NAMALWA (cell line): ENCODE measurements around the gene DAB2IP.
A peak's percentile ranks its signal among the peaks of the same experiment; 100 is the strongest.
"Not testable (repeated sequence)": the region's sequence is repeated elsewhere in the genome, so short reads cannot be mapped to it uniquely, and the experiment has no call there.

Source experiments
- DNase-seq: peaks from one replicate; pipeline ENCODE4 v3.0.0-alpha.2; 2015; ENCODE audit warnings: low spot score

Gene DAB2IP

DNA sequence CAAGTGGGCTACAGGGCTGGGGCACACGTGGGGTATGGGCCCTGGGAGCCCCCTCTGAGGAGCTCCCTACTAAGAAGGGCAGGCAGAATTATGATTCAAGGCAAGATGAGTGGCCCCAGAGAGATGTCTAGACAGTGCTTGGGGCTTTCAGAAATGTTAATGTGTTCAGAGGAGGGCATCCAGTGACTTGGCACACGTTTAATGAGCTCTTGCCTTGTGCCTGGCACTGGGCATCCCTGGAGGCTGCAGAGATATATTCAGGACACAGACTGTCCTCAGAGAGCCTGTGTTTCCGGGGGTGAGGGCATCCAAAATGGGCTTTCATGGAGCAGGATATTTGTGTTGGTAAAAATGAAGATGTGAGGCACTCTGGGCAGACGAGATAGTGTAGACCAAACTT, 25.4 kb upstream of the DAB2IP start:
- DNase-seq: no peak

DNA sequence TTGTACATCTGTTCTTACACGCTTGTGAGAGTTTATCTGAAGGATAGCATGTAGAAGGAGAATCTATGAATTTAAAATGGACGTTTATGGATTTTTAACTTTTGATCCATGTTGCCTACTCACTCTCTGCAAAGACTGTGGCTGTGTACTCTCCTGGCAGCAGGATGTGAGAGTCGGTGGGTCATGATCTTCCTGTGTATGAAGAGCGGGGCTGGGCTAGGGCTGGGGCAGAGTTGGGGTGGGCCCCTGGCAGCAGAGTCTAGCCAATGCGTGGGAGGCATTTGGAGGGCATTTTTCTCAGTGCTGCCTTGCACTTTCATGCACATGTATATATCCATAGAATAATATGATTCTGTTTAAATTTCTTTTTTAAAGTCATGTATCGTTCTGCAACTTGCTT, 24.0 kb upstream of the DAB2IP start:
- no peak for DNase-seq

- DNase-seq: no peak
These were observed 23.0 kb upstream of the DAB2IP start for GRCh38 chr9:121628401-121628800.

DNA sequence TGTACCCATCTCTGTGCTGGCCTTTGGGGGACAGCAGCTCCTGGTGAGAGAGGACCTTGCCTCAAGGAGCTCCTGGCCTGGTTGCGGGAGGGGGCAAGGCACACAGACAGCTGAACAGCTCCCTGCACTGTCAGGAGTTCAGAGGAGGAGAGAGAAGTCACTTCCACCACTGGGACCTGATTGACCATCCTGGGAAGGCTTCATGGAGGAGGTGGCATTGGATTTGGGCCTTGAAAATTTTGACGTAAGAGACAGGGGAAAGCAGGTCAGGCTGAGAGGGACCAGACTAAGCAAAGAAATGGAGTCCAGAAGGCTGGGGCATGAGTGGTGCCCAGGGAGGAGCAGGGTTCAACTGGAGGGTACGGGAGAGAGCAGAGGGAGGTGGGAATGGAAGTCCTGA, 20.3 kb upstream of the DAB2IP start:
- DNase-seq: no peak

- DNase-seq: no peak
These were observed 19.4 kb upstream of the DAB2IP start for GRCh38 chr9:121631978-121632418.

DNA sequence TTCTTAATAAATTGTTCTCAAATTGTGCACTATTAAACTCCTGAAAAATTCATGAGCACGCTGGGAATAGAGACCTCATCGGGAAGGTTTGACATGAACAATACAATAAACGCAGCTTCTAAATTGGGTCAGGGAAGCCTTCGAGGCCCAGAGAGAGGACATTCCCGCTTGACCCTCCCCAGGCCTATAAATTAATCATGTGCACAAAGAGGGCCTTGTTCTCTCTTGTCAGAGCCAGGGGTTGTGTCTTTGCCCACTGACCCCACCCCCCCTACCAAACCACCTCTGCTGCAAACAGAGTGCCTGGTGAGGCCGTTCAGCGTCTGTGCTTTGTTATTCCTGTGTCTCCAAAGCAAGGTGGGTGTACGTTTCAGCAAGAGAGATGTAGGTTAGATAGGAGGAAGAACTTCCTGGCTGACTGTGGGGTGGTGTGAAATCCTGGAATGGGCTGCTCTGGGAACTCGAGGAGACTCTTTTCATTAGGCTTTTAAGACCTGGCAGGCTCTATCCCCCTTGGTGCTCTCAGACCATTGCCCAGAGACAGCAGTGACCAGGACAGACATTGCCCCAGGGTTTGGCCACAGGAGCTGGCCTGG, 18.2 kb upstream of the DAB2IP start:
- no peak for DNase-seq

DNA sequence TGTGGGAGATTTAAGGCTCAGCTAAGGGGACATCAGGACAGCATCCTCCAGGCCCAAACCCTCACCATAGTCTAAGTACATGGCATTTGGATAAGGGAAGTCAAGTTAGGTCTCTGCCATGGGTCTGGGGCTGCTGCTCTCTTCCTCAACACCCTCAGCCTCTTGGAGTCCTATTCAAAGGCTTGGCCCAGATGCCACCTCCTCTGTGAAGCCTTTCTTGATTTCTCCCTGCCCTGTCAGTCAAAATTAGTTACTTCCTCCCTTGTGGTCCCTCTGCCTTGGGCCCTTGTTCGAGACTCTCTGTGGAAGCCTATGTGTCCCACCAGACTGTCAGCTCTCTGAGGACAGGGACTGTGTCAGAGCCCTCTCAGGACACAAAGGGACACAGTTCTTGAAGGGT, 17.7 kb upstream of the DAB2IP start:
- DNase-seq: no peak

DNA sequence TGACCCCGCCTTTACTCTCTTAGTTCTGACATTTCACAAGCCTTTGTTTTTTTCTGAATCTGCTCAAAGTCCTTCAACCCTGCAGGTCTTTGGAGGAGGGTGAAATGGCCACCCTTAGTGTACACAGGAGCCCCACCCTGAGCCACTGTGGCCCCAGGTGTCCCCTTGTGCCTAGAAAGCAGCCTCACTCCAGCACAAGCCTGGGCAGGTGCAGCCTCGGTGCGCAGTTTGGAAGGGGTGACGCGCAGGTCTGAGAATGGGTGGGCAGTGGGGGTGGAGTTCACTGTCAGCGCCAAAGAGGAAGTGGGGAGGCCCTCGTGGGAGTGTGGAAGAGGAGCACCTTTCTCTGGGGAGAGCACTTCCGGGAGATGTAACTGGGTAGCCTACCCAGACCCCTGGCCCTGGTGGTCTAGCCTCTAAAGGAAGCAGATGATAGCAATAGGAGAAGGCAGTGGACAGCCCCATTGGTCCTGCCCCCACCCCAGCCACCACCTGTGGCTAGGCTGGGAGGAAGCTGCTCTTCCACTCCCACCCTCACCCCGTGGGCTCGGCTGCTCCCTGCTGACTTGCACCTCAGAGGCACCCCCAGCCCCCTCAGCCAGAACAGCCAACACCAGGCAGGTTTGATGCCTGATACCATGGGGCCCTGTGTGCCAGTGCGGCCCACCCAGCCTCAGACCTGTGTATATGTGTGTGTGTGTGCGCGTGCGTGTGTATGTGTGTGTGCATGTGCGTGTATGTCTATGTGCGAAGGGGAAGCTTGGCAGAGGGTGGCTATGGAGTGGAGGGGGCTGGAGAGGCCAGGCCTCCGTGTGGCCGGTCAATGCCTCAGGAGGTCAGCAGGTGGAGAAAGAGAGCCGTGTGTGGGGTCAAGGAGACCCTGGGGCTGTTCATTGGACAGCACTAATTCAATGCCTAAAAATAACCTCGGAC, 16.8 kb upstream of the DAB2IP start:
- DNase-seq: no peak

DNA sequence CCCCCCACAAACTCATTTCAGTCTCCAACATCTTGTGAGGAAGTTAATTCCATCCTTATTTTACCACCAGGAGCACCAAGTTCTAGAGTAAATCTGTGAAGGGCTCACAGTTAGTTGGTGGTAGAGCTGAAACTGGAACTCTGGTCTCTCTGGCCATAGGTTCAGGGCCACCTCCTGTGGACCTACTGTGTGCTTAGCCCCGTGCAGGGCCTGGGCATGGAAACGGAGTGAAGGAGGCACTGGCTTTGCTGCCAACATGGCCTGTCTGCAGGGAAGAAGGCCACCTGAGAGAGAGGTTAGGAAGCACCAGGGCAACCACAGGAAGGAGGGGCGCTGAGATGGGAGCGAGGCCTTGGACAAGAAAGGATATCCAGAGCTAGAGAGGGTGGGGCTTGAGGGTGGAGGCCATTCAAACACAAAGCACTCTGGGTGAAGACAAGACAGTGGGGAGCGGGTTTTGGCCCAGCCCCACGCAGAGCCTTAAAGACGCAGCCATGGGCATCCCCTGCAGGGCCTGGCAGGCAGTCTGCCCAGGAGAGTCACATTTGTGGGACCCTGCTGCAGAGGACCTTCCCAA, 16.0 kb upstream of the DAB2IP start:
- no peak for DNase-seq

GRCh38 chr9:121636341-121636865, 15.0 kb upstream of the DAB2IP start:
- DNase-seq: no peak

DNA sequence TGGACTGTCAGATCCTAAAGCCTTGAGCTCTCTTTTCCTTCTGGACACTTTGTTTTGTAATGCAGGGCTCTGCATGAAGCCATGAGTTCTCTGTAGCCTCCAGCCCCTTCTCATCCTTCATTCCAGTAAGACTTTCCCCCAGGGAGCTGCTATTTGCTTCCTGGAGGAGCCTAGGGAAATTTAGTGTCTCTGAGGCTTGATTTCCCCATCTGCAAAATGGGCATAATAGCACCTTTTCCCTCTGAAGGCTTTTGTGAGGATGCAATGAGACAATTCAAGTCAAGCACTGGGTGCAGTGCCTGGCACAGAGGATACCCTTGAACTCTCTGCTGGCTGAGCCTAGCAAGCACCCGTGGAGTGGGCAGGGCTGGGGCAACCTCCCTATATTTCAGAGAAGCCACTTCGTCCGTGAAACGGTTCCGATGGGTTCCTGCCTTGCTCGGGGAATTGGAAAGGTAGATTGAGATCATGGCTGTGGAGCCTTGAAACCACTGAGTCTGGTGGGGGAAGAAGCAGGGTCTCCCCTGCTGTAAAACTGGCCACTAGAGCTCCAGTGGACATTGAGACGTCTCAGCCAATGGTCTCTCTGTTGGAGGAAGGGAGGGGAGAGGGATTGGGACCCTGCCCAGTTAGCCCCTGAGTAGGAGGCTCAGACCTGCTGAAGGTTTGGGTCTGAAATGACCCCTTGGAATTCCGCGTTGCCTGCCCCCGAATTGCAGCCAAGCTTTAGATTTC, 14.3 kb upstream of the DAB2IP start:
- no peak for DNase-seq

GRCh38 chr9:121637713-121638220, 13.7 kb upstream of the DAB2IP start:
- peak; percentile 29 for DNase-seq

DNA sequence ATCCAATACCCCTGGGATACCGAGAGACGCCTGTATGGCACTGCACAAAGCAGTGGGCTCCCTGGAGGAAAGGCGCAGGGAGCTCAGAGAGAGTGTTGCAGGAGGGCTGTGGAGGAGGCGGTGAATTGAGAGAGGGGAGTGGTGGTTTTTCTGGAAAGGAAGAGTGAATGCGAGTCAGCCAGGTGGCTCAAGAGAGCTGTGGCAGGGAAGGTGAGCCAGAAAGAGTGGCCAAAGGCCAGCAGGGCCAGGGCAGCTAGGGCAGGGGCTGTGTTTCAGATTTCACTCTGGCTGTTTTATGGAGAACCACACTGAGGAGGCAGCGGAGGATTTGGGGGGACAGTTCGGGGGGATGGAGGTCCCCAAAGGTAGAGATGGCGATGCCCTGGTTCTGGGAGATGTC, 13.0 kb upstream of the DAB2IP start:
- no peak for DNase-seq

DNA sequence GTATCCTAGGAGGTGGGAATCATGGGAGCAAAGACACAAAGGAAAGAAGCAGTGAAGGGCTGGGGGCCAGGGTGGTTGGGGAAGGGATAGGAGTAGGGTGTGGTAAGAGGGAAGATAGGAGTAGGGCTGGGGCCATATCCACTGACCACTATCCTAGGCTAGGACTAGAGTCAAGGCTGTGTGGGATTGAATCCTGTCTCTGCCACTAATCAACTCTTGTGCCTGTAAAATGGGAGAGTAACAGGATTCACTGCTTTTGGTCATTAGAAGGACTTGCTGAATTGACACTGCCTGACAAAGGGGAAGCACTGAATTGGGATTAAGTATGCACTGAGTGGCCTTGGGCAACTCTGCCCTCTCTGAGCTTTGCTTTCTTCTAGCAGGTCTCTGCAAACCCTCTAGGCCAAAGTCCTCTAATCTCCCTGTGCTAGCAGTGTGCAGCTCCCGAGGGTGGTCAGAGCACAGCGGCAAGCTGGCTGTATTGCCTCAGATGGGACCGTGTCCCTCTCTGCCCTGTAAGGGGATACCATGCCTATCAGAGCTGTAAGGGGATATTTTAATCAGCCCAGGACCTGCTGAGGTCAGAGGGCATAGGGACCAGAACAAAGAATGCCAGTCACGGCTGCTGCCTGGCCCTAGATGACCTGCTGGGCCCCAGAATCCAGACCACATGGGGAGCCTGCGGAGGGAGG, 12.4 kb upstream of the DAB2IP start:
- no peak for DNase-seq

GRCh38 chr9:121639619-121640018, 11.8 kb upstream of the DAB2IP start:
- DNase-seq: no peak

DNA sequence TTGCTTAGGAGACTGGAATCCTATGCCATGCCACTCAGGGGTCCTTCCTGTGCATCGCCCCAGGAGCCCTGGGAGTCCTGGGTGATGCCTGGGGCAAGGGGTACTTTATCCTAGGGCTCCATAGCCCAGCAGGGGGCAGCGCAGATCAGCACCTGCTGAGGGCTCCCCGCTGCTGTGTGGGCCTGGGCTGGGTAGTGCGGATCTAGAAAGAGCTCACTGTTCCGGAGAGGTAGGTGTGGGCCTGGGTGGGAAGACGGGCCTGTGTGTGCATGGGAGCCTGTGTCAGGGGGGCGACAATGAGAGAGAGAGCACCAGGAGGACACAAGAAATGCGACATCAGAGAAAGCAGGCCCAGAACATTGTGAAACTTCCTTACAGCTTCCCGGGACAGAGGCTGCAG, 11.4 kb upstream of the DAB2IP start:
- peak; percentile 62 for DNase-seq

DNA sequence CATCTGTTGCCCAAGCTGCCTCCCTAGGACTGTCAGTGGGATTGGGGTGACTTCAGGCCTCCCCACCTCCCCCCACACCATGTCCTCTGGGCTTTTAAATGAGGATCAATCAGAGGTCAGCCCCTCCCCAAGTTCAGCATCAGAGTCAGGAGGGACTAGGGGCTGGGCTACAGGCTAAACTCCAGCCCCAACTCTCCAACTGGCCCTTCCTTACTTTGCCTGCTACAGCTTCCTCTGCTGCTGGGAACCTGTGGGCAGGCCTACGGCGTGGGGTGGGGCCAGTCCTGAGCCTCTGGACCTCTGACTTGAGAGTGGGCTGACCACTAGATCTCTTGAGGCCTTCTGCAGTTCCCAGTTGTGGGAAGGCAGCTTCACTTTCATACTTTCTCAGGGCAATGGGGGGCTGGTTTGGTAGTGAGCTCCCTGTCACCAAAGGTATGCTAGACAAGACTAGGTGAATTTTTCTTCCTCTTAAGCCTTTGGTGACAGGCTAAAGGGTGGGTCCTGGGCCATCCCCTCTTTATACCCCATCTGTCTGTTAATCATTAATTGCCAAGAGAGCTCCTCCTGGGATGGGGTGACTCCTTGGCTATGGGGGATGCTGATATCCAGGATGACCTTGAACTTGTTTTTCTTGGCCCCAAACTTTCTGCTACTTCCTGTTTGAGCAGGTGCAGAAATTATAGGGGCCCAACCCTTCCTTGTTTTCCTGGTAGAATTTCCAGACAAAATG, 10.8 kb upstream of the DAB2IP start:
- DNase-seq: no peak

- DNase-seq: no peak
These were observed 10.2 kb upstream of the DAB2IP start for GRCh38 chr9:121641224-121641611.

DNA sequence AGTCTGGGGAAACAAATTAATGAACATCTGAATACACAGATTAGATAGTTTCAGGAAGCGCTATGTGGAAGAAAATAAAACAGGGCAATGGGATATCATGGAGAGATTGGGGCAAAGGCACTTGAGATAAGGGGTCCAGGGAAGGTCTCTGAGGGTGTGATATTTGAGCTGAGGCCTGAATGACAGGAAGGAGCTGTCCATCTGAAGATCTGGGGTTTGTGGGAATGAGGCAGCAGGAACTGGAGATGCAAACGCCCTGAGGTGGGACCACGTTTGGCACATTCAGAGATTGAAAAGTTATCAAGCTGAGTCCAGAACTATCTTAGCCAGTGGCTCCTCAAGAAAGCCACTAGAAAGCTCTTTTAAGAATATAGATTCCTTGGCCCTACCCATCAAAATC, 8.7 kb upstream of the DAB2IP start:
- DNase-seq: no peak

- no peak for DNase-seq
These were observed 8.0 kb upstream of the DAB2IP start for GRCh38 chr9:121643473-121643872.

- not testable (repeated sequence) for DNase-seq
These were observed 7.4 kb upstream of the DAB2IP start for GRCh38 chr9:121644040-121644439.
